Measurements from ENCODE around the gene DPH2.

The DPH2 gene

GRCh38 chr1:43970502-43970901 is 692 bp downstream of the DPH2 start:
- DNase-seq, result no peak

GRCh38 chr1:43970911-43971310 is 1.1 kb downstream of the DPH2 start:
- DNase-seq, result no peak

DNA sequence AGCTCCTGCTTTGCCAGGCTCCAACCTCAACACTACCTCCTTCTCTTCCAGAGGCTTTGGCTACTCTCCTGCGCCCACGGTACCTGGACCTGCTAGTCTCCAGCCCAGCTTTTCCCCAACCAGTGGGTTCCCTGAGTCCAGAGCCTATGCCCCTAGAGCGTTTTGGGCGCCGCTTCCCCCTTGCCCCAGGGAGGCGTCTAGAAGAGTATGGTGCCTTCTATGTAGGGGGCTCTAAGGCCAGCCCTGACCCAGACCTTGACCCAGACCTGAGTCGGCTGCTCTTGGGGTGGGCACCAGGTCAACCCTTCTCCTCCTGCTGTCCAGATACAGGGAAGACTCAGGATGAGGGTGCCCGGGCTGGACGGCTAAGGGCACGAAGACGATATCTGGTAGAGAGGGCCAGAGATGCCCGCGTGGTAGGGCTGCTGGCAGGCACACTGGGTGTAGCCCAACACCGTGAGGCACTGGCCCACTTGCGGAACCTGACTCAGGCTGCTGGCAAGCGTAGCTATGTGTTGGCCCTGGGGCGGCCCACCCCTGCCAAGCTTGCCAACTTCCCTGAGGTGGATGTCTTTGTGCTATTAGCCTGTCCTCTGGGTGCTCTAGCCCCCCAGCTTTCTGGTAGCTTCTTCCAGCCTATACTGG is 1.6 kb downstream of the DPH2 start:
- DNase-seq, result no peak

- no peak for DNase-seq
Measured at GRCh38 chr1:43973981-43974442, 4.2 kb downstream of the DPH2 start.

GRCh38 chr1:43974443-43975248 is 4.8 kb downstream of the DPH2 start, which contains the start of gene ATP6V0B:
Gene ATP6V0B (plus strand): TSS chr1:43974960. CDS start chr1:43975041, 81 bp downstream.
- peak; percentile 94 for DNase-seq

DNA sequence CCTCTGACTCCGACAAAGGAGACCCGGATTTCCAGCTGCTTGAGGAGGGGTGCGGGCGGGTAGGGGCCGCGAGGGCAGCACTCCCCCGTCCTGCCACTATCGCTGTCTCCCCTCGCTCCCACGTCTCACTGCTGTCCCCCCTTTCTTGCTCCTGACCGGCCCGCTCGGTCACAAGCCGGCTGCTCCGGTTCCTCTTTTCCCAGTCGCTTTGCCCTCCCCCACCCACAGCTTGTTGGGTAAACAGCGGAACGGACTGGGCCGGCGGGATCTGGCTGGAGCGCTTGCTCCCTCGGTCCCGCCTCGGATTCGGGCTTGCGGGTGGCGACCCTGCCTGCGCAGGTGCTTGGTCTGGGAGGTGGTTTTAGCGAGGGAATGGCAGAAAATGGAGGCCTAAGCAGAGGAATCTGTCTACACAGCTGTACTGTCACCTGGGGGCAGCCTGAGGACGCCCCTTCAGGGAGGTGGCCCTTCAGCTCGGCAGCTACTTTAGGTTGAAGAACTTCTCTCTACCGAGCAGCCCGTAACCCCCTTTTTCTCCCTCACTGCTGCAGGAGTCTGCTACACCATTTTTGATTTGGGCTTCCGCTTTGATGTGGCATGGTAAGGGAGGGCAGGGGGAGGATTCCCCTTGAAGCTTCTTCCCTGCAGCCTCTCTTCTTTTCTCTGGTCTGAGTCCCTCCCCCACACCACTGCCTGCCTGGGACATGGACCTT is 5.6 kb downstream of the DPH2 start:
- peak; percentile 14 for DNase-seq

GRCh38 chr1:43976045-43976444 is 6.2 kb downstream of the DPH2 start:
- no peak for DNase-seq

DNA sequence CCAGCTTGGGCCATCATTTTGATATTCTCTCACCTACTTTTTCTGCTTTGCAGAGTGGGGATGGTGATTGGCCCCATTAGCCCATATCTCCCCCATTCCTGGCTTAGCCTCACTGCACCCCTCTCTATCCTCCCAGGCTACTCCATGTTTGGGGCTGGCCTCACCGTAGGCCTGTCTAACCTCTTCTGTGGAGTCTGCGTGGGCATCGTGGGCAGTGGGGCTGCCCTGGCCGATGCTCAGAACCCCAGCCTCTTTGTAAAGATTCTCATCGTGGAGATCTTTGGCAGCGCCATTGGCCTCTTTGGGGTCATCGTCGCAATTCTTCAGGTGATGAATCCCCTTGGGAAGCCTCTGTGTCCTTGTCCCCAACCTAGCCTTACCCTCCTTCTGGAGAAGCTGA is 7.1 kb downstream of the DPH2 start:
- no peak for DNase-seq

DNA sequence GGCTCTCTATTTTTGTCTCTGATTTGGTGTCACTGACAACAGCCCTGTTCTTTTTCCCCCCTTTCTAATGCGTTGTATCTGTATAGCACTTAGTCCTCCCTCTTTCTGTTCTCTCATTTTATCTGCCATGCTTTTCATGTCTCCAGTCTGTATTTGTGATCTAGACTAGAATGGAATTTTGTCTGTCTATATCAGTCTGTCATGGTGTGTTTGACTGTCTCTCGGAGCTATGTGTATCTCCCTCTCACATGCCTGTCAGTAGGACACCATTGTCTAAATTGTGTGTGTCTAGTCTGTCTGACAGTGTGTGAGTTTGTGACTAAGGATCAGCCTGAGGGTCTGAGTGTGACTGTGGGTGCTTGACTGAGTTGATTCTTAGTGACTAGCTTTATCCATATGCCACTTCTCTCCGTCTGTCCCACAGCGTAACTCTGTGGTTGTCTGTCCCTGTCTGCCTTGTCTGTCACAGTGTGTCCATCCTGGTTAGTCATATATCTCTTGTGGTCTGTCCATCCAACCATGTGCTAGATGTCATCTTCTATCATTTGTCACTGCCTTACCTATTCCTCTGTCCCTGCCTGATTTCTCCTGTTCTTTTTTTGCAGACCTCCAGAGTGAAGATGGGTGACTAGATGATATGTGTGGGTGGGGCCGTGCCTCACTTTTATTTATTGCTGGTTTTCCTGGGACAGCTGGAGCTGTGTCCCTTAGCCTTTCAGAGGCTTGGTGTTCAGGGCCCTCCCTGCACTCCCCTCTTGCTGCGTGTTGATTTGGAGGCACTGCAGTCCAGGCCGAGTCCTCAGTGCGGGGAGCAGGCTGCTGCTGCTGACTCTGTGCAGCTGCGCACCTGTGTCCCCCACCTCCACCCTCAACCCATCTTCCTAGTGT is 7.8 kb downstream of the DPH2 start:
- DNase-seq, result no peak

- no peak for DNase-seq
Measured at GRCh38 chr1:43978264-43978550, 8.4 kb downstream of the DPH2 start.

DNA sequence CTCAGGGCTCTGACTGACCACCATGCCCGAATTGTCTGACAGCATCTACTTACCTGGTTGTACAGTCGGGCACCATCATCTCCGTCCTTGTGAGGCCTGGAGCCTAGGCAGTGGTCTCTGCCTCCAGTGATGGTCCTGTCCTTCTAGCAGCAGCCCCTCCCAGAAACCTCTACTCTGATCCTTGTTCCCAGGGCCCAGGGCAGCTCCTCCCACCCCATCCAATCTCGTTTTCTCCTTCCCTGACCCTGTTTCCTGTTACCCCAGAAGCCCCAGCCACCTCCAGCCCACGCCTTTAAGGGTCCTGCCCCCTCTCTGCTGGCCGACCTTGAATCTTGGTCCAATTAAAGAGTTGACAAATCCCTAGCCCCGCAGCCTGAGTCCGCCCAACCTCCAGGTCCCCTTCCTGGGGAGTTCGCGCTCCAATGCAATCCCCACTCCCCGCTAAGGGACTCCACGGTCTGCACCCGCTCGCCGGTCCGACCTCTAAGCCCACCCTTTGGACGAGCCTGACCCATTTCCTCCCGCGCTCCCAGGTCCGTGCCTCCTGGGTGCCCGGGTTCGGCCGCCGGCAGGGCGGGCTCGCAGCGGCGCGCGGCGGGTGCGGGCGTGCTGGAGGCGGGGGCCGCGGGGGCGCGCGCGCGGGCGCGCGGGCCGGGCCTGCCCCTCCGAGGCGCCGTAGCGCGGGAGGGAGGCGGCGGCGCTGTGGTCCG is 8.9 kb downstream of the DPH2 start, which contains the start of gene B4GALT2:
B4GALT2 (plus strand) TSS at position 660 of the 710 bp plus-strand sequence. CDS start 1,951 bp downstream, outside the sequence.
- peak; percentile 31 for DNase-seq

DNA sequence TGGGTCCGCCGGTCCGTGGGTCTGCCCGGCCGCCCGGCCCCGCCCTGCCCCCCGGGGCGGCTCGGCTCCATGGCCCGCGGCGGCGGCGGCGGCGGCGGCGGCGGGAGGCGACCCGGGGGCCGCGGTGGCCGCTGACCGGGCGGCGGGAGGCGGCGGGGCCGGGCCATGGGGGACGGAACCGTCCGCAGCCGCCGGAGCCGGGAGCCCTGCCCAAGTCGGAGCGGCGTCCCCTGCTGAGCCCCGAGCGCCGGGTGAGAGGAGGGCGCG is 9.4 kb downstream of the DPH2 start:
- no peak for DNase-seq

DNA sequence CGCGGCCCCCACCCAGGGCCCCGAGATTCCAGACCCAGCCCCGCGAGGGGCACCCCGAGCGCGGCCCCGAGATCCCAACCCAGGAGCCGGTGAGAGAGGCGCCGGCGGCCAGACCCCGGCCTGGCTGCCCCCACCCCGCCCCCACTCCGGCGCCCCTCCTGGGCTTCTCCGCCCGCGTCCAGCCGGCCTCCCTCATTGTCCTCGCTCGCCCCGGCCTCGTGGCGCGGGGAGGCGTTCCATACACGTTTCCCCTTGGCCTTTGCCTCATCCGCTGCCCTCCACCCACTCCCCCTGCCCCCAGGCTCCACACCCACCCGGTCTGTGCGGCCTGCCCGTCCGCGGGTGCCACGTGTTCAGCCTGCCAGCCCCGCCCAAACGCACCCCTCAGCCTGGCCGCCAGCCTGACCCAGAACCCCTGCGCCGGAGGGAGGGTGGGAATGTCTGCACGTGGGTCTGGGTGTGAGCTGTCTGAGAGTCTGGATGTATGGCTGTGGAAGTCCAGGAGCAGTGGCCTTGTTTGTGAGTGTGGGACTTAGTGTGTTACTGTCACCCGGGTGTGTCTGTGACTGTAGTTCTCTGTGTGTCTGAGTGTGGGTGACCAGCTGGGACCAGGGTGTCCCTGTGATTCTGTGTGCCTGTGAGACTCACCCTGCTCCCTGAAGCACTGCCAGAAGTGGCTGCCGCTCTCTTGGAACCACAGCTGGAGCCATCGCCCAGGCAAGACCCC is 9.9 kb downstream of the DPH2 start:
- peak; percentile 39 for DNase-seq

GRCh38 chr1:43980255-43981134 is 10.7 kb downstream of the DPH2 start:
- no peak for DNase-seq

DNA sequence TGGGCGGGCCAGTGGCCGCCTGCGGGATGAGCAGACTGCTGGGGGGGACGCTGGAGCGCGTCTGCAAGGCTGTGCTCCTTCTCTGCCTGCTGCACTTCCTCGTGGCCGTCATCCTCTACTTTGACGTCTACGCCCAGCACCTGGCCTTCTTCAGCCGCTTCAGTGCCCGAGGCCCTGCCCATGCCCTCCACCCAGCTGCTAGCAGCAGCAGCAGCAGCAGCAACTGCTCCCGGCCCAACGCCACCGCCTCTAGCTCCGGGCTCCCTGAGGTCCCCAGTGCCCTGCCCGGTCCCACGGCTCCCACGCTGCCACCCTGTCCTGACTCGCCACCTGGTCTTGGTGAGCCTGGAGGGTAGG is 11.3 kb downstream of the DPH2 start:
- DNase-seq, result no peak

- no peak for DNase-seq
Measured at GRCh38 chr1:43981636-43982035, 11.8 kb downstream of the DPH2 start.

DNA sequence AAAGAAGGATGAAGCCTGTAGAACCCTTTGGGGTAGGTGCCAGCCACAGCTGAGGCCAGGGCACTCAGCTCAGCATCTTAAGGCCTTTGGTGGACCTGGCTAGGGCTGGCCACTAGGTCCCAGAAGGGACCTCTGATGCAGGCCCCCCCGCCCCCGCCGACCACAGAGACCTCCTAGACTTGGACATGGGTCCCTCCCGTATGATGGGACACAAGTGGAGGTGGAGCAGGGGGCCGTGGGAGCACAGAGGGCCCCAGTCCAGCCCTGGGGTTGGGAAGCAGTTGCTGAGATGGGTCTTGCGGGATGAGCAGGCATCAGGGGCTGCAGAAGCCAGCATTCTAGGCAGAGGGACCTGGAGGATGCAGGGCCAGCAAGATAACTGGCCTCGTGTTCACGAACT is 12.4 kb downstream of the DPH2 start:
- DNase-seq, result no peak

DNA sequence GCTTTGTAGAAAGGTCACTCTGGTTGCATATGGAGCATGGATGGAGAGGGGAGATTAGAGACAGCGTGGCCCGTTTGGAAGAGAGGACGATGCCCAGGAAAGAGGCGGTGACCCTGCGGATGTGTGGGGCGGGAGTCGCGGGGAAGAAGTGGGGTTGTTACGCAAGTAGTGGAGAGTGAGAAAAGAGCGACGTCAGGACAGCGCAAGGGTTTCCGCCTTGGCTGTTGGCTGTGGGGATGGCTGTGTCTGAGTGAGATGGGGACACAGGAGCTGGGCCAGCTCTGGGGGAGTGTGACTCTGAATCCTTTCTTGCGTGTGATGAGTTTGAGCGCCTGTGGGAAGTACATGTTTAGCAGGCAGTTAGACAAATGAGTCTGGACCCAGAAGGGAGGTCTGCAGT is 13.0 kb downstream of the DPH2 start:
- no peak for DNase-seq

- no peak for DNase-seq
Measured at GRCh38 chr1:43983253-43983899, 13.6 kb downstream of the DPH2 start.

GRCh38 chr1:43984855-43985254 is 15.0 kb downstream of the DPH2 start:
- no peak for DNase-seq
